ENCODE results near the gene PAQR5.

The PAQR5 gene

DNA sequence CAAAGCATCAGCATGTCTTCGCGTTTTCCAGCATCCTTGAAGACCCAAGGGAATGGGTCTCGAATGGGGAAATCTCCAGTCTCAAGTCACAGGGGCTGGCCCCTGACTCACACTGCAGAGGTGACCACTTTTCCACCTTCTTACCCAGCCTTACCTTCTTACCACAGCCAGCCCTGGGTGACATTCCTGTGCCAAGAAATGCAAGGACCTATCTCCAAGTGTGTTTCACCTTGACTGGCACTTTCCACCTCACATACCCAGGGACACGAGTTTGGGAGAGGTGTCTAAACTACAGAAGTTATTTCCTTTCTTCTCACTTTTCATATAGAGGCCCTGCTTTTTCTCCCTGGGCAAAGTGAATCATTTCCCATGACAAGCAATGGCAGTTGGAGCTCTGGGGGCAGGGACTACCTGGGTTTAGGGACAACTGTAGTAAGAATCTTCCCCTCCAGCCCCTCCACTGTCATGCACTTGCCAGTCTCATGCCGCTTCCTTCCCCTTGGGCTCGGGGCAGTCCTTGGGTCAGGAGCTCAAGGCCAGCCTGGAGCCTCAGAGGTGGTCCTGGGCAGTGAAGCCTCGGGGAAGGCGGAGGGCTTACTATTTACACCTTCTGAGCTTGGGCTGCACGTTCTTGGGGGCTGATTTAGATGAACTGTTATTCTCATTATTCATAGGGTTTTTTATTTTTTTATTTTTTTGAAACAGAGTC lies 16.8 kb downstream of the PAQR5 start:
- no peak for DNase-seq (ENCODE audit: low spot score in 2 of 2)
- in situ Hi-C loops (cut with MboI; ENCODE audit: low sequenced_read_pairs), result no loop called here
- Histone ChIP-seq H3K4me1 (no peaks in the 10 kb centered on the region), H3K36me3 (replicated peaks) (no peaks in the 10 kb centered on the region), H3K4me3 (no peak overlapping the region), H3K27me3 (ENCODE audit: low read depth) (no peaks in the 10 kb centered on the region), H3K9me3 (no peaks in the 10 kb centered on the region)

DNA sequence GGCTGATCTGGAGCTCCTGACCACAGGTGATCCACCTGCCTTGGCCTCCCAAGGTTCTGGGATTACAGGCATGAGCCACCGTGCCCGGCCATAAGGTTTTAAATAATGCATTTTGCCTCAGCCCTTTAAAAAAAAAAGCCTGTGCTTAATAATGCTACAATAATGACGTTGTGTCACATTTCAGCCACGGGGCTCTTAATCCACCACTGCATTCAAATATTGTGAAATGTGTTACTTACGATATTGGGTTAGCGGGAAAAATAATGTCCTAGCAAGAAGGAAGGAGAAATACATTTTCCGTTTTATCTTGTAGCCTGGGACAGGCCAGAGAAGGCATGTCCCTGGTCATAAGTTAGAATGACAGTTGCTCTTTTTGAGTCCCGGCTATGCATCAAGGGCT lies 17.6 kb downstream of the PAQR5 start:
- Histone ChIP-seq H3K27me3 (ENCODE audit: low read depth) (no peaks in the 10 kb centered on the region), H3K9me3 (no peaks in the 10 kb centered on the region), H3K36me3 (replicated peaks) (no peaks in the 10 kb centered on the region), H3K4me1 (no peaks in the 10 kb centered on the region), H3K4me3 (no peak overlapping the region)
- no peak for DNase-seq (ENCODE audit: low spot score in 2 of 2)
- in situ Hi-C loops (cut with MboI; ENCODE audit: low sequenced_read_pairs), result no loop called here

DNA sequence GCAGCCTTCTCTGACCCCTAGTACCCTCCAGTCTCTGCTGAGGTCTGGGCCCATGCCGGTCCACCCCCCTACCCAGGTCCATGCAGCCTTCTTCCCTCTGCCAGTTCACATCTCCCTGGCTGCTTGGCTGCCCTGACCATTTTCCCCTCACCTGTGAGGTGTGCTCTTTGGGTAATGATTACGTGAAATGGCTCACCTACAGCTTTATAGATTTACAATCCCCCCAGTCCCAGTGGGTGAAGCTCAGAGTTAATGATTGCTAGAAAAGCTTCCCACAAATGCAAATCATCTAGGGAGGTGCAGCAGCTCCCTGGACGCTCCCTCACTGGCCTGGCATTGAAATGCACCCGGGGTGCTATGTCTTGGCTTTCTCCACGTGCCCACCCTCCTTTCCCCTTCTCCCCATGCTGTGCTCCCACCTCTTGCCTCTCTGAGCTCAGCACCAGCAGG lies 18.7 kb downstream of the PAQR5 start:
- H3K36me3 ChIP-seq (replicated peaks), result no peaks in the 10 kb centered on the region
- DNase-seq (ENCODE audit: low spot score in 2 of 2), result no peak
- H3K4me1 ChIP-seq, result no peaks in the 10 kb centered on the region
- H3K27me3 ChIP-seq (ENCODE audit: low read depth), result no peaks in the 10 kb centered on the region
- H3K4me3 ChIP-seq, result no peak overlapping the region
- no peaks in the 10 kb centered on the region for H3K9me3 ChIP-seq
- in situ Hi-C loops (cut with MboI; ENCODE audit: low sequenced_read_pairs), result no loop called here

DNA sequence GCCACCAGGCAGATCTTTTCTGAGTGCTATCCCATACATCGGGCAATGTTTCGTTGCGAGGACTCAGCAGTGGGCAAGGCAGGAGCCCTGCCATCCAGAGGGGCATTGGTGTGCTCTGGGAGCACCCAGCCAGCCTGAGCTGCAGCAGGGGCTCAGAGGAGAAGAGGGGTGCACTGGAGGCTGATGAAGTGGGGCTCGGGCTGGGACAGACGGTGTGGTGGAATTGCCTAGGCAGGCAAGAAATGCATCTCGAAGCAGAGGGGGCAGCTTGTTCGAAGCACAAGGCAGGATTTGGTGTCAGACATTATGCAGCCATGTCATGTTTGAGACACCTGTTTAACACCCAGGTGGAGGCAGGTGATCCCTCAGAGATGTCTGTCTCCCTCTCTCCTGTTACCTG lies 19.3 kb downstream of the PAQR5 start:
- Histone ChIP-seq H3K4me3 (no peak overlapping the region), H3K36me3 (replicated peaks) (no peaks in the 10 kb centered on the region), H3K9me3 (no peaks in the 10 kb centered on the region), H3K4me1 (no peaks in the 10 kb centered on the region), H3K27me3 (ENCODE audit: low read depth) (no peaks in the 10 kb centered on the region)
- in situ Hi-C loops (cut with MboI; ENCODE audit: low sequenced_read_pairs), result no loop called here
- no peak for DNase-seq (ENCODE audit: low spot score in 2 of 2)

DNA sequence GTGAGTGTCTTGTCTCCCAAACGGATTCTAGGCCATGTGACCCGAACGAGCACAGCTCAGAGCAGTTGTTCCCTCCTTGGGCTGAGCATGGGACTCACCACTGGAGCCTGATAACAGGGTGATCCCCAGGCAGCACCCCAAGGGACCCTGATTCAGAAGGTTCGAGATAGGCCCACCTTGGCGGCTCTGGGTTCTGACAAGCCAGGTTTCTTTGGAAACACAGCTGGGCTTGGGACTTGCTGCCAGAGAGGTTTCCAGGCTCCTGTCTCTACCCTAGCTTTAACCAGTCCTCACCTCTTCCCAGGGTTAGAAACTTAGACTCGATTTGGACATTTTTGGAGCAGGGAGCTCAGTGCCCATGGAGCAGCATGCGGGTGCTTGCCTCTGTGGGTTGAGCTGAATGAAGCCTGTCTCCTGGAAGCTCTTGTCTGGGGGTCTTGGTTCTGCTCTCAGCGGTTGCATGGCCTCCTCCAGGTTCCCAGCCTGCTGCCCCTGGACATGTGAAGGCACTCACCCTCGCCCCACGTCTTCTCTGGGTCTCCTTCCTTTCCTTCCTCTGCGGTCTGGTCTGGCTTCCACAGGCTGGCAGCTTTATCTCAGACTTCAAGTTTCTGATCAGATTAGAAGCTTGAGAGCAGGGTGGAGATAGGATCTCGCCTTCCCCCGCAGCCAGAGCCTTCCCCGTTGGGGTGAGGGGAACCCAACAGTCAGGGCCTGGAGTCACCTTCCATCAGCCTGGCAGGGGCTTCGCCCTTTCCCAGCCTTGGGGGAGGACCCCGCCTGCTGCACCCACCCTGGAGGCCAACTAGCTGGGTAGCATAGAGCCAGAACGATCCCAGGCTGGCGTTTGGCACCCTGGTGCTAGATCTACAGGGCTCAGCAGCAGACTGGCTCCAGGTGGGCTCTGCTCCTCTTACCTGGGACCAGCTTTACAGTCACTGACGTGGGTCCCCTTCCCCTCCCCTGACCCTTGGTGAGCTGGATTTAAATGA lies 21.0 kb downstream of the PAQR5 start:
- H3K36me3 ChIP-seq (replicated peaks), result no peaks in the 10 kb centered on the region
- no peak for DNase-seq (ENCODE audit: low spot score in 2 of 2)
- H3K4me1 ChIP-seq, result no peaks in the 10 kb centered on the region
- H3K4me3 ChIP-seq, result no peak overlapping the region
- H3K9me3 ChIP-seq, result no peaks in the 10 kb centered on the region
- H3K27me3 ChIP-seq (ENCODE audit: low read depth), result no peaks in the 10 kb centered on the region
- in situ Hi-C loops (cut with MboI; ENCODE audit: low sequenced_read_pairs), result no loop called here

DNA sequence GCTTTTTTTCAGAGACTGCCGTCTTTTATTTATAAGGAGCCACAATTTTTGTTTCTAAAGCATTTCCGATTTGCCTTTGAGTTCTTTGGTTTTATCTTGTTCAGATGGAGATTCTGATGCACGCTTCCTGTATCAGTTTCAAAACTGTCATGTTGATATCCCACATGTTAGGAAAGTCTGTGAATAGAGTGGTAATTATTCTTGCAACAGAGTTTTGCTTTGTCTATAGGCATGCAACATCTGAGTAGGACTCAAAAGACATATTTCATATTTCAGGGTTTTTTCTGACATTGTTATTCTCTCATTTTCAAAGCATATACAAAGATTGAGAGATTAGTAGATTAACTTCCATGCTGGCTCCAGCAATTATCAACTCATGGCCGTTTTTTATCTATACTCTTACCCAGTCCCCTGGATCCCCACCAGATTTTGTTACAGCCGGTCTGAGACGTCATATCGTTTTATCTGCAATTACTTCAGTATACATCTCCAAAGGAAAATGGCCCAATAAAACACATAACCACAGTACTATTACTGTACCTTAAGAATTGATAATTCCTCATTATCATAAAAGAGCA lies 22.4 kb downstream of the PAQR5 start:
- no peak overlapping the region for H3K4me3 ChIP-seq
- H3K27me3 ChIP-seq (ENCODE audit: low read depth), result no peaks in the 10 kb centered on the region
- in situ Hi-C loops (cut with MboI; ENCODE audit: low sequenced_read_pairs), result no loop called here
- DNase-seq (ENCODE audit: low spot score in 2 of 2), result no peak
- no peaks in the 10 kb centered on the region for H3K4me1 ChIP-seq
- H3K9me3 ChIP-seq, result no peaks in the 10 kb centered on the region
- H3K36me3 ChIP-seq (replicated peaks), result no peaks in the 10 kb centered on the region

DNA sequence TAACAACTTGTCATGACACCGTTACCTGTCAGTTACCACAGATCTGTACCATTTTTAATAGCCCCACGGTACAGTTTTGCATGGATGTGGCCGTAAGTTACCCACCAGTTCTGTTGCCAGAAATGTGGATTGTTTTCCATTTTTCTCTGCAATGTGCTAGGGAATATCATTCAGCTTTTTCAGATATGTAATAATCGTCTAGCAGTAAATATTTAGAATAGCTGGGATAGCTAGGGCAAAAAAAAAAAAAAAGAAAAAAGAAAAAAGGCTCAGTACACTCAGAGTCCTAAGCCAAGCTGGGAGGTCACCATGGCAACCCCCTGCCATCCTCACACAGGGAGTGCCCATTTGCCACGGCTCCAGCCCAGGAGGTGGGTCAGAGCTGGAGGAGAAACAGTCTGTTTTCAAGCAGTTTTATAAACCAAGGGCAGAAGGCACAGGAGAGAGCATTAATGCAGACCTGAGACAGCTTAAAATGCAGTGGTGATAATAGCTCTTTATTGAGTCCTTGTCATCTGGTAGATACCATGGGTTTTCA lies 25.2 kb downstream of the PAQR5 start:
- H3K4me1 ChIP-seq, result no peaks in the 10 kb centered on the region
- no peaks in the 10 kb centered on the region for H3K27me3 ChIP-seq (ENCODE audit: low read depth)
- H3K36me3 ChIP-seq (replicated peaks), result no peaks in the 10 kb centered on the region
- in situ Hi-C loops (cut with MboI; ENCODE audit: low sequenced_read_pairs), result no loop called here
- DNase-seq (ENCODE audit: low spot score in 2 of 2), result peak in 1 of 2 experiments; percentile 50
- H3K4me3 ChIP-seq, result no peak overlapping the region
- no peaks in the 10 kb centered on the region for H3K9me3 ChIP-seq

DNA sequence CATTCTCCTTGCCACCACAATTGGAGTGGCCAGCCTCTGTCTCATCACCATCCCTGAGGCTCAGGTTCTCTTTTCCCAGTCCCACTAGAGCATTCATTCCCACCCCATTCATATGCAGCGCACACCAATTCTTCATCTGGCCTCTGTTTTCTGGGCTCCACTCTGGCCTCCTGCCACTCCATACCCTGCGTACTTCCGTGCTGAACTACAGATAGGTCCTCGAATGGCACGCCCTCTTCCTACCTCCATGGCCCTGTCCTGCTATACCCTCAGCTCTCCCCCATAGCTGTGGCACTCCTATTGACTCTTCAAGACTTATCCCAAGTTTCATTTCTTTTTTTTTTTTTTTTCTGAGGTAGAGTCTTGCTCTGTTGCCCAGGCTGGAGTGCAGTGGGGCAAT lies 25.9 kb downstream of the PAQR5 start:
- Histone ChIP-seq H3K27me3 (ENCODE audit: low read depth) (no peaks in the 10 kb centered on the region), H3K4me3 (no peak overlapping the region)
- in situ Hi-C loops (cut with MboI; ENCODE audit: low sequenced_read_pairs), result no loop called here

DNA sequence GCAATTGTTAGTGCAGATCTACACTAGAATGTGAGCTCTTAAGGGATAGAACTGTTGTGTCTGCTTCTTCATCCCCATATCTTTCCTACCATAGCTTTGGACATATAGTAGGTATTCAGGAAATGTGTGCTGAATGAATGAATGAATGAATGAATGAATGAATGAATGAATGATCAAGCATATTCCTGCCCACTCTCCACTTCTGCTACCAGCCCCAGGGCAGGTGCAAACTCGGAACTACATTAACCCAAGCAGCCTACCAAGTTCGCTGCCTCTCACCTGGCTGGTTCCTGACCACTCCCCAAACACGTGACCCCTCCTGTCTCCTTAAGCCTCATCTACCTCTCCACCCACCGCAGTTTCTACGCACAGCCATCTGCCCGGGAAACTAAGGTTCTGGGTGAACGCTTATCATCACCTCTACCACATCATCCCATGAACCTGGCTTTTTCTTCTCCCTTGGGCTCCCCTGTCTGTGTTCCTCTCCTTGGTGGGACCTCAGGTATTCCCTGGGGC lies 26.8 kb downstream of the PAQR5 start:
- no peak overlapping the region for H3K4me3 ChIP-seq
- H3K27me3 ChIP-seq (ENCODE audit: low read depth), result no peaks in the 10 kb centered on the region
- no peak for DNase-seq (ENCODE audit: low spot score in 2 of 2)
- H3K36me3 ChIP-seq (replicated peaks), result no peaks in the 10 kb centered on the region
- no peaks in the 10 kb centered on the region for H3K4me1 ChIP-seq
- H3K9me3 ChIP-seq, result no peaks in the 10 kb centered on the region
- in situ Hi-C loops (cut with MboI; ENCODE audit: low sequenced_read_pairs), result no loop called here

More for the DNA sequence above, 25.9 kb downstream of the PAQR5 start:
- Histone ChIP-seq H3K4me1 (no peaks in the 10 kb centered on the region), H3K36me3 (replicated peaks) (no peaks in the 10 kb centered on the region), H3K9me3 (no peaks in the 10 kb centered on the region)
- DNase-seq (ENCODE audit: low spot score in 2 of 2), result no peak

DNA sequence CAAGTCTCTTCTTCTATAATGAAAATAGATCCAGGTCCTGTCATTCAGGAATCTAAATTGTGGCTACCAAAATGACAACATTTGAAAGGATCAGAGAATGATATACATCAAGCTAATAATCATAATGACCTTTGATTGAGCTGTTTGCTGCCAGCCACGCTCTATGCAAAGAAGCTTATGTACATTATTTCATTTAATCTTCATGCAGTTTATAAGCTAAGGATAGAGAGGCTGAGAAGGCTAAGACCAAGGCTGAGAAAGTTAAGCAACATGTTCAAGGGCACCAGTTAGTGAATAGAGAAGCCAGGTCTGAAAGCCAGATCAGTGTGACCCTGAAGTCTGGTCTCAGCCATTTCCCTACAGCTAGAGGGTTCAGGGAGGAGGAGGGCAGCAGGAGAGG lies 29.4 kb downstream of the PAQR5 start:
- H3K4me3 ChIP-seq, result no peak overlapping the region
- no peaks in the 10 kb centered on the region for H3K27me3 ChIP-seq (ENCODE audit: low read depth)
- DNase-seq (ENCODE audit: low spot score in 2 of 2), result no peak
- no peaks in the 10 kb centered on the region for H3K9me3 ChIP-seq
- in situ Hi-C loops (cut with MboI; ENCODE audit: low sequenced_read_pairs), result no loop called here
- H3K4me1 ChIP-seq, result no peaks in the 10 kb centered on the region
- H3K36me3 ChIP-seq (replicated peaks), result no peaks in the 10 kb centered on the region

DNA sequence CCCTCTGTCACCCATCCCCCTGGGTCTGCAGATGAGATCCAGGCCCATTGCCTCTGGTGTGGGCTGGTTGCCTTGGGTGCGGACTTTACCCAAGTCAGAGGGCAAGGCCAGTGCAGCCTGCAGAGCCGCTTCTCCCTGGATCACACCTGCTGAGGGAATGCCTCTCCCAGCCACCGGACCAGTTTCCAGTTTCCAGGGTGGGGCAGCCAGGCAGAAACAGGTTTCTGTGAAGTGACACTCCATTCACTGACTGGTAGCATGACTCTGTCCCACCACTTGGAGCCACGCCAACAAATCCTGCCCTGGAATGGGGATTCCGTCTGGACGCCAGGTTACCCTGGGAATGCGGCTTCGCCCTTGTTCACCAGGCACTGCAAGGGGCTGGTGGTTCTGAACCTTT lies 30.0 kb downstream of the PAQR5 start:
- Histone ChIP-seq H3K36me3 (replicated peaks) (no peaks in the 10 kb centered on the region), H3K4me1 (no peaks in the 10 kb centered on the region), H3K27me3 (ENCODE audit: low read depth) (no peaks in the 10 kb centered on the region), H3K4me3 (no peak overlapping the region), H3K9me3 (no peaks in the 10 kb centered on the region)
- in situ Hi-C loops (cut with MboI; ENCODE audit: low sequenced_read_pairs), result no loop called here
- no peak for DNase-seq (ENCODE audit: low spot score in 2 of 2)

DNA sequence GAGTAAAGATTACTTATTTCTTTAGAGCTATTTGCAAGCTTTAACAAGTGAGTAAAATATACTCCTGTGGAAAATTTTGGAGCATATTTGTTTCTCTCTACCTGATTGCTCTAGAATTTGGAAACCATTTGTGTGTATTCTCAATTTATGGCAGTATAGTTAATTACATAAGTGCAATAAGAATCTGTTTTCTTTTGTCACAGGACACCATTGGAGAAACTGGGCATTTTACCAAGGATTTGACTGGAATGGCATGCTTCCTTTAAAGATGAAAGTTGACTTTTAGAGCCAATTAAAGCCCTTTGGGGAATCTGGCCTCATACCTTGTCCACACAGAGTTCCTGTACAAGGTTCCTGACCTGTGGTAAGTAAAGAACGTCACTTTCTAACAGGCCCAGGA lies 38.4 kb downstream of the PAQR5 start:
- in situ Hi-C loops (cut with MboI; ENCODE audit: low sequenced_read_pairs), result no loop called here
- Histone ChIP-seq H3K9me3 (no peaks in the 10 kb centered on the region), H3K4me1 (peaks cover 17% of the 10 kb centered on the region), H3K4me3 (no peak overlapping the region), H3K36me3 (replicated peaks) (no peaks in the 10 kb centered on the region; the same call in 1 of the 2 replicates), H3K27me3 (ENCODE audit: low read depth) (no peaks in the 10 kb centered on the region)
- peak in 1 of 2 experiments; percentile 73 for DNase-seq (ENCODE audit: low spot score in 2 of 2)

DNA sequence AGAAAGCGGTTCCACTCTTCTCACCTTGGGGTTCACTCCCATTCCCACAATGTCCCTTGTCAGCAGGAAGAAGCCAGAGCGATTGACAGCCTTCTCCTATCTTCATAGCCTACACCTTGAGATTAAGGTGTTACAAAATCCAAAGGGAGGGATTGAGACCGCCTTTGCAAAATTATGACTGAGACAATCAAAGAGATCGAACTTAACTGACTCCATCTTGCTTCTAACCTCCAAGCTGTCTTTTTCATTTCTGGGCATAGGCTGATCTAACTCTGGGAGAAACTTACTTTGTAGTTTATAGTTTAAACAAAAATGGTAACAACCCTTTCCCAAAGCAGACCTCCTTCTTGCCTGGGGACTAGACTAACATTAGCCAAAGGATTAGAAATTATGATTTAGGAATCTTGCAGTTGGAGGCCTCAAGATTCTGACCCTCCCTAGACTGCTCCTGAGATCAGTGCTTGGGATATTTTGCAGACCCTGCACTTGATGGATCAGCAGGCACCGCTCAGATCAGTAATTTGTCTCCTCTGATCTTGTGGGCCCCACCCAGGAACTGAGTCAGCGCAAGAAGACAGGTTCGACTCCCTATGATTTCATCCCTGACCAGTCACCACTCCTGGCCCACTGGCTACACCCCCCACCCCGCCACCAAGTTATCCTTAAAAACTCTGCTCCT lies 40.0 kb downstream of the PAQR5 start:
- Histone ChIP-seq H3K9me3 (no peaks in the 10 kb centered on the region), H3K27me3 (ENCODE audit: low read depth) (no peaks in the 10 kb centered on the region), H3K36me3 (replicated peaks) (no peaks in the 10 kb centered on the region; the same call in 1 of the 2 replicates), H3K4me1 (peaks cover 32% of the 10 kb centered on the region), H3K4me3 (no peak overlapping the region)
- DNase-seq (ENCODE audit: low spot score in 2 of 2), result no peak
- in situ Hi-C loops (cut with MboI; ENCODE audit: low sequenced_read_pairs), result no loop called here
